ENCODE data around the gene AK5. TPM values are rescaled to one million over a fixed set of nuclear protein-coding genes. Genes with fewer than 3 reads are reported as not detected.

The AK5 gene
- total and polyA plus RNA-seq, 2 experiments from 2014 or later = 8.8 to 12.2 TPM

DNA sequence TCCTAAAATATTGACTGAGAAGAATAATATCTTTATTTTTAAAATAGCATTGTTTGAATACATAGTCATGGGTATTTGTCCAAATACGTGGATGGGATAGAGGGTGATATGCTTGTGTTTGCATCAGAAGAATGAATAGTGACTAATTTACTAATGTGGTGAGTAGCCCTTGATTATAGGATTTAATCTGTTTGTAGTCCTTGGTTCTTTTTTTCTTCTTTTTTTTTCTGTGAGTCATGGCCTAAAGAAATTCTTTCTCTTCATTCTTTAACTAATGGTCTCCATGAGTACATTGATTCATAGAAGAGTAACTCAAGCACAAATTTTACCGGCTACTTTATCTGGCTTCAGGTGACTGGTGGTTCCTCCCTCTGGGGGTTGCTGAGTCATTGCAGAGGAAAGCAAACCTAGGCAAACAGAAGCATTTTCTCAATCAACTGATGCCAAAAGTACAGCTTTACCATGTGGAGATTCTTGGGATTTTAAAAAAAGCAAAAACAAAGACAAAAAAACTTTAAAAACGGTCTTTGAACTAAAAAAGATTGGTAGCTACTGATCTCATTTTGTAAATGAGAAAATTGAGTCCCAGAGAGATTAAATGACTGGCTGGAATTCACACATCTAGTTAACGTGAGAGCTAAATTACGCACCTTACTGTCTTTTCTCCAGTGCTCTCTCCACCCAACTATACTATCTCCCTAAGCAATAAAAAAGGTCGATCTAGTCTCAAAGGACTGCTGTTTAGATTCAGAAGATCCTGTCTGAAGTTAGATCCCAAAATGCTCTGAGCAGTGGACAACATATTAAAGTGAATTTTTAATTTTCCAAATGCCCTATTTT is 40.5 kb downstream of the AK5 start (continued):
- TF ChIP-seq, protein P1, sequence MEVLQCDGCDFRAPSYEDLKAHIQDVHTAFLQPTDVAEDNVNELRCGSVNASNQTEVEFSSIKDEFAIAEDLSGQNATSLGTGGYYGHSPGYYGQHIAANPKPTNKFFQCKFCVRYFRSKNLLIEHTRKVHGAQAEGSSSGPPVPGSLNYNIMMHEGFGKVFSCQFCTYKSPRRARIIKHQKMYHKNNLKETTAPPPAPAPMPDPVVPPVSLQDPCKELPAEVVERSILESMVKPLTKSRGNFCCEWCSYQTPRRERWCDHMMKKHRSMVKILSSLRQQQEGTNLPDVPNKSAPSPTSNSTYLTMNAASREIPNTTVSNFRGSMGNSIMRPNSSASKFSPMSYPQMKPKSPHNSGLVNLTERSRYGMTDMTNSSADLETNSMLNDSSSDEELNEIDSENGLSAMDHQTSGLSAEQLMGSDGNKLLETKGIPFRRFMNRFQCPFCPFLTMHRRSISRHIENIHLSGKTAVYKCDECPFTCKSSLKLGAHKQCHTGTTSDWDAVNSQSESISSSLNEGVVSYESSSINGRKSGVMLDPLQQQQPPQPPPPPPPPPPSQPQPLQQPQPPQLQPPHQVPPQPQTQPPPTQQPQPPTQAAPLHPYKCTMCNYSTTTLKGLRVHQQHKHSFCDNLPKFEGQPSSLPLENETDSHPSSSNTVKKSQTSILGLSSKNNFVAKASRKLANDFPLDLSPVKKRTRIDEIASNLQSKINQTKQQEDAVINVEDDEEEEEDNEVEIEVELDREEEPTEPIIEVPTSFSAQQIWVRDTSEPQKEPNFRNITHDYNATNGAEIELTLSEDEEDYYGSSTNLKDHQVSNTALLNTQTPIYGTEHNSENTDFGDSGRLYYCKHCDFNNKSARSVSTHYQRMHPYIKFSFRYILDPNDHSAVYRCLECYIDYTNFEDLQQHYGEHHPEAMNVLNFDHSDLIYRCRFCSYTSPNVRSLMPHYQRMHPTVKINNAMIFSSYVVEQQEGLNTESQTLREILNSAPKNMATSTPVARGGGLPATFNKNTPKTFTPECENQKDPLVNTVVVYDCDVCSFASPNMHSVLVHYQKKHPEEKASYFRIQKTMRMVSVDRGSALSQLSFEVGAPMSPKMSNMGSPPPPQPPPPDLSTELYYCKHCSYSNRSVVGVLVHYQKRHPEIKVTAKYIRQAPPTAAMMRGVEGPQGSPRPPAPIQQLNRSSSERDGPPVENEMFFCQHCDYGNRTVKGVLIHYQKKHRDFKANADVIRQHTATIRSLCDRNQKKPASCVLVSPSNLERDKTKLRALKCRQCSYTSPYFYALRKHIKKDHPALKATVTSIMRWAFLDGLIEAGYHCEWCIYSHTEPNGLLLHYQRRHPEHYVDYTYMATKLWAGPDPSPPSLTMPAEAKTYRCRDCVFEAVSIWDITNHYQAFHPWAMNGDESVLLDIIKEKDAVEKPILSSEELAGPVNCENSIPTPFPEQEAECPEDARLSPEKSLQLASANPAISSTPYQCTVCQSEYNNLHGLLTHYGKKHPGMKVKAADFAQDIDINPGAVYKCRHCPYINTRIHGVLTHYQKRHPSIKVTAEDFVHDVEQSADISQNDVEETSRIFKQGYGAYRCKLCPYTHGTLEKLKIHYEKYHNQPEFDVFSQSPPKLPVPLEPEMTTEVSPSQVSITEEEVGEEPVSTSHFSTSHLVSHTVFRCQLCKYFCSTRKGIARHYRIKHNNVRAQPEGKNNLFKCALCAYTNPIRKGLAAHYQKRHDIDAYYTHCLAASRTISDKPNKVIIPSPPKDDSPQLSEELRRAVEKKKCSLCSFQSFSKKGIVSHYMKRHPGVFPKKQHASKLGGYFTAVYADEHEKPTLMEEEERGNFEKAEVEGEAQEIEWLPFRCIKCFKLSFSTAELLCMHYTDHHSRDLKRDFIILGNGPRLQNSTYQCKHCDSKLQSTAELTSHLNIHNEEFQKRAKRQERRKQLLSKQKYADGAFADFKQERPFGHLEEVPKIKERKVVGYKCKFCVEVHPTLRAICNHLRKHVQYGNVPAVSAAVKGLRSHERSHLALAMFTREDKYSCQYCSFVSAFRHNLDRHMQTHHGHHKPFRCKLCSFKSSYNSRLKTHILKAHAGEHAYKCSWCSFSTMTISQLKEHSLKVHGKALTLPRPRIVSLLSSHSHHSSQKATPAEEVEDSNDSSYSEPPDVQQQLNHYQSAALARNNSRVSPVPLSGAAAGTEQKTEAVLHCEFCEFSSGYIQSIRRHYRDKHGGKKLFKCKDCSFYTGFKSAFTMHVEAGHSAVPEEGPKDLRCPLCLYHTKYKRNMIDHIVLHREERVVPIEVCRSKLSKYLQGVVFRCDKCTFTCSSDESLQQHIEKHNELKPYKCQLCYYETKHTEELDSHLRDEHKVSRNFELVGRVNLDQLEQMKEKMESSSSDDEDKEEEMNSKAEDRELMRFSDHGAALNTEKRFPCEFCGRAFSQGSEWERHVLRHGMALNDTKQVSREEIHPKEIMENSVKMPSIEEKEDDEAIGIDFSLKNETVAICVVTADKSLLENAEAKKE (CRISPR knock-in tag; IDR thresholded peaks at IDR 0.05) = no peak
- TF ChIP-seq POLR2AphosphoS5 (IDR thresholded peaks at IDR 0.05; ENCODE audit: low read depth) (no peak), CREB1 (CRISPR knock-in tag; IDR thresholded peaks at IDR 0.05; ENCODE audit: low read depth) (no peak)
- TF ChIP-seq, protein P2, sequence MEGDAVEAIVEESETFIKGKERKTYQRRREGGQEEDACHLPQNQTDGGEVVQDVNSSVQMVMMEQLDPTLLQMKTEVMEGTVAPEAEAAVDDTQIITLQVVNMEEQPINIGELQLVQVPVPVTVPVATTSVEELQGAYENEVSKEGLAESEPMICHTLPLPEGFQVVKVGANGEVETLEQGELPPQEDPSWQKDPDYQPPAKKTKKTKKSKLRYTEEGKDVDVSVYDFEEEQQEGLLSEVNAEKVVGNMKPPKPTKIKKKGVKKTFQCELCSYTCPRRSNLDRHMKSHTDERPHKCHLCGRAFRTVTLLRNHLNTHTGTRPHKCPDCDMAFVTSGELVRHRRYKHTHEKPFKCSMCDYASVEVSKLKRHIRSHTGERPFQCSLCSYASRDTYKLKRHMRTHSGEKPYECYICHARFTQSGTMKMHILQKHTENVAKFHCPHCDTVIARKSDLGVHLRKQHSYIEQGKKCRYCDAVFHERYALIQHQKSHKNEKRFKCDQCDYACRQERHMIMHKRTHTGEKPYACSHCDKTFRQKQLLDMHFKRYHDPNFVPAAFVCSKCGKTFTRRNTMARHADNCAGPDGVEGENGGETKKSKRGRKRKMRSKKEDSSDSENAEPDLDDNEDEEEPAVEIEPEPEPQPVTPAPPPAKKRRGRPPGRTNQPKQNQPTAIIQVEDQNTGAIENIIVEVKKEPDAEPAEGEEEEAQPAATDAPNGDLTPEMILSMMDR (conservative IDR thresholded peaks at IDR 0.05; ENCODE audit: low read depth in 2 of 2) = no peak

DNA sequence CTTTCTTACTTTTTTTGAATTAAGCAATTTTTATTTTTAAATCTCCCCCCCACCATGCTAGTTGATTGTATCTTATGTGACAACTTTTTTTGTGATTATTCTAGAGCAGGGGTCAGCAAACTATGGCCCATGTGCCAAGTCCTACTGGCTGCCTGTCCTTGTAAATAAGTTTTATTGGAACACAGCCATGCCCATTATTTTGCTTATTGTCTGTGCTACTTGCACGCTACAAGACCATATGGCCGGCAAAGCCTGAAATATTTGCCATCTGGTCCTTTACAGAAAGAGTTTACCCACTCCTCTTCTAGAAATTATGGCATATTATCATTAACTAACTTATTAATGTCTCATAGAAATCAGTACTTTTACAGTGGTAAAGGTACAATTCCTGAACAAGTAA is 51.7 kb downstream of the AK5 start:
- no peaks in the 10 kb centered on the region for H3K27me3 ChIP-seq (ENCODE audit: insufficient read depth)
- no peaks in the 10 kb centered on the region for H3K36me3 Mint-ChIP-seq (ENCODE audit: low read depth)
- H3K27ac ChIP-seq (ENCODE audit: low read depth) = no peak overlapping the region
- H3K4me1 Mint-ChIP-seq = peaks cover 9% of the 10 kb centered on the region; the same call in 2 of the 3 replicates
- DNase-seq (ENCODE audit: low spot score) = no peak
- H3K9me2 ChIP-seq (ENCODE audit: insufficient read depth) = 0 out of 2 replicates have a peak, but pooled peaks cover 3% of the 10 kb centered on the region
- H2AFZ ChIP-seq = no peak overlapping the region
- H3K4me3 ChIP-seq = no peak overlapping the region
- H4K20me1 ChIP-seq (replicated peaks; ENCODE audit: insufficient read depth) = no peaks in the 10 kb centered on the region
- no peaks in the 10 kb centered on the region for H3K27me3 Mint-ChIP-seq (ENCODE audit: insufficient read depth, low read depth, poor library complexity)
- no peaks in the 10 kb centered on the region for H3F3A ChIP-seq (replicated peaks; ENCODE audit: low read depth)
- no peak overlapping the region for H3K4me2 ChIP-seq
- H3K79me2 ChIP-seq (replicated peaks; ENCODE audit: insufficient read depth) = no peaks in the 10 kb centered on the region
- no peak overlapping the region for H3K27ac Mint-ChIP-seq
- H3K4me1 ChIP-seq (ENCODE audit: insufficient read depth) = no peaks in the 10 kb centered on the region; the same call in 1 of the 2 replicates
- no peaks in the 10 kb centered on the region for H3K9me3 Mint-ChIP-seq
- H3K36me3 ChIP-seq (ENCODE audit: insufficient read depth) = no peaks in the 10 kb centered on the region
- H3K4me3 Mint-ChIP-seq = no peak overlapping the region
- ATAC-seq = no peak
- no peak for TF ChIP-seq POLR2AphosphoS5 (IDR thresholded peaks at IDR 0.05; ENCODE audit: low read depth)
- TF ChIP-seq, protein P1 (CRISPR knock-in tag; IDR thresholded peaks at IDR 0.05) = no peak
- TF ChIP-seq EZH2 (IDR thresholded peaks at IDR 0.05; ENCODE audit: low read depth, unreplicated experiment) = no peak
- no peak for TF ChIP-seq JUNB (IDR thresholded peaks at IDR 0.05; ENCODE audit: unreplicated experiment)

Data from GM23338 (cell line).